Left hindlimb (tissue), 1 donor: ENCODE data around the gene LETM1.

Source experiments
- DNase-seq: peaks from one replicate; pipeline ENCODE4 v3.0.0-alpha.2; 2018

The LETM1 gene

GRCh38 chr4:1823545-1823932, 32.4 kb downstream of the LETM1 start:
- DNase-seq: no peak

- DNase-seq: peak; percentile 17
These were observed 33.1 kb downstream of the LETM1 start for GRCh38 chr4:1822568-1823544.

DNA sequence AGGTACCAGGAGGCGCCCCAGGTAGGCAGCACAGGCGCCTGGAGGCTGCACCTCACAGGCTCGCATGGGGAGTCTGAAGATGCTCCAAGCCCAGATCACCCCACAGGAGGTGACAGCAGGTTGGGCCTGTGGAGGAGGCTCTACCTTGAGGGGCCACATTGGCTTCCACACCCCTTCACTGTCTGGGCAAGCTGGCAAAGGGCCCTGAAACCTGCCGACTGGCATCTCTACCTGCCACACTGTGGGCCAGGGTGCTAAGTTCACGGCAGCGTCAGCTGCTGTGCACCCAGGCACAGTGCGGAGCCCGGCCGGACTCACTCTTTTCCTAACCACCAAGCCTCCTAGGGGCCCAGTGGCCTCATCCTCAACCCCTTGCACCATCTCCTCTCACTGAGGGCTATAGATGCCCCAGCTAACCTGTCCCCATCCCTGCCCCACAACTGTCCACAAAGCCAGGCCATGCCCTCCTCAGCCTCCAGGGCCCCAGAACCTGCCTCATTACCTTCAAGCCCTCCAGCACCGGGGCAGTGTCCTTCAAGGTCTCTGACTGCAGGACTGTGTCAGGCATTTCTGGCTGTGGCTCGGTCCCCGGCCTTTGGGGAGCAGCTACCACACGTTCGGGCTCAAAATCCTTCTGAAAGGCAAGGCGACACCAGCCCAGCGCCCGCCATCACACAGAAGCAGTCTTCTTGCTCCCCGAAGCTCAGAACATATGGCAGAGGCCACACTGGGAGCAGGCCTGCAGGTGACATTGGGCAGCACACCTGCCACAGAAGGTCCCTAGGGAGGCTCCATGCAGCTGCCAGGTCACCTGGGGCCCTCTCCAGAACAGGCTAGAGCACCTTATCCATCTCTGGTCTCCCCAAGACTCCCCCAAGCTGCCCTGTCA, 34.0 kb downstream of the LETM1 start:
- DNase-seq: peak; percentile 15

GRCh38 chr4:1819816-1820215, 36.1 kb downstream of the LETM1 start:
- no peak for DNase-seq

DNA sequence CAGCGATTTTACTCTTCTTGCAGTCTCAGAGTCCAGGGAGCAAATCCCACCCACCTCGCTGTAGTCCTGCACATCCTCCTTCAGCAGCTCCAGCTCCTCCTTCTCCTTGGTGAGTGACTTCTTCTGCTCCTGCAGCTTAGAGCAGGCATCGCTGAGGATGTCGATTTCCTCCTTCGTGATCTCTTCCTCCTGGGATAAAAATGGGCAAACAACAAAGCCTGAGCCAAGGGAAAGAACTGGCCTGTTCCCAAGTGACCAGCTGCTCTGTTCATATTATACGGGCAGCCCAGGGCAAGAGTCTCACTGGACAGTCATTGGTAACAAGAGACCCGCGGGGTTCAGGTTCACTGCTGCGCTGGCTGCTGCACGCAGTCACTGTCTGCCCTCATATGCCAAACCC, 36.7 kb downstream of the LETM1 start:
- DNase-seq: peak; percentile 17

DNA sequence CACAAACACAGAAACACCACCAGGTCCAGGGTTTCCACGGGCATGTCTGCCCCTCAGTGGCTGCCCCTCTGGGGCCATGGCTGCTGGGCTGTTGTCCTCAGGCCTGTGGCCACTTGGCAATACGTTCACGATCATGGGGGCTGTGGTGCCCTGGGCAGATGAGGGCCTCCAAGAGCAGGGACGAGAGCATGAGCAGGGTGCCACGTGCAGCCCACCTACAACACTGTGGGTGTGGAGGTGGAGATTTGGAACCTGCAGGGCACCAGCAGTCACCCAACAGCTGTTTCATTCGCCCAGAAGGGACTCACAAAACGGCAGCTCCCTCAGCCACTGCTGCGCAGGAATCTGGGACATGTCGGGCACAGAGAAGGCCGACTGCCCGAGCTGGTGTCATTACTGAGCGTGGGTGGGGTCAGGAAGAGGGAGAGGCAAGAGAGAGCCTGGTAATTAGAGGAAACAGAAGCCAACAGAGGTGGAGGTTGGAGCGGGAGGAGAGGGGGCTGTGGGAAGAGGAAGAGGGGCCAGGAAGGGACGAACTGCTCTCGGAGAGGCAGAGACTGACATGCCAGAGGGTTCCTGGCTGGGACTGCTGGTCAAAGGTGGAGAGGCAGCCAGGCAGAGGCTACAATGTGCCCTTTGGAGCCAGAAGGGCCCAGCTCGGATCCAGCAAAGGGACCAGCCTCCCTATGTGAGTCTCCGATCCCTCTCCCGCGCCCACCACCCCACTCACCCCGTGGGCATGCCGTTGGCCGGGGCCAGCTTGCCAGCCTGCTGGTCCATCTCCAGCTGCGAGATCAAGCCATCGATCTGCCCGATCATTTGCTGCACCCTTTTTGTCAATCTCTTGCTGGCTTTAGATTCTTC, 39.7 kb downstream of the LETM1 start:
- DNase-seq: peak; percentile 34

- peak; percentile 26 for DNase-seq
These were observed 40.6 kb downstream of the LETM1 start for GRCh38 chr4:1815096-1815996.

DNA sequence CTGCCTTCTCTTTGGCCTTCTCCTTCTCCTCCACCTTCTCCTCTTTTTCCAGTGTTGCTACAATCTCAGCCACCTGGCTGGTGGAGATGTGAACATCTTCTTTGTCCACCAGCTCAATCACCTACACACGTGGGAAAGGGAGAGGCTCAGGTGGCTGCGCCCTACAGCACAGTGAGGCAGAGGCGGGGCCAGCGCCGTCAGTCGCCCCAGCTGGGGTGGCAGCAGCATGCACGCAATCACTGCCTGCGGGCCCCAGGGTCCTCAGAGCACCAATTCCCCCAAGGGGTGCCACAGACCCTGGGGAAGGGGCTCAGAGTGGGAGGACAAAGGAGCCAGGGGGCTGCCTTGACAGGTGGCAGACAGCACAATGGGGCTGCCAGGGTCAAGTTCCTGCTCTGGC, 41.5 kb downstream of the LETM1 start:
- no peak for DNase-seq

DNA sequence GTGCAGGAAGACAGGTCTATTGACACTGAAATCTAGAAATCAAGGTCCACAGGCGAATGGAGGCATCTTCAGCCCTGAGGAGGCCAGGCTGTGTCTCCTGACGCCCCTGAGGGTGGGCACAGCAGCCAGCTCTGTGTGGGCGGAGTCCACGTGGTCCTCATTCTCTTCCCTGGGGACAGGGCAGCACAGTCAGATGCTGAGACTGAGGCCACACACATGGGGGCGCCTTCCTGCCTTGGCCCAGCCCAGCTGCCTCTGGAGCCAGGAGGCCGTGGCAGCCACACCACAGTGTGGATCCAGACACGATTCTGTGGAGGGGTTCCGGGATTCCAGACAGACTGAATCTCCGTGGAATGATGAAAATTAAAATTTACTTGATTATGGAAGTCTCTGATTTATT, 42.0 kb downstream of the LETM1 start:
- peak; percentile 13 for DNase-seq

- DNase-seq: peak; percentile 16
These were observed 42.7 kb downstream of the LETM1 start for GRCh38 chr4:1813231-1813630.

DNA sequence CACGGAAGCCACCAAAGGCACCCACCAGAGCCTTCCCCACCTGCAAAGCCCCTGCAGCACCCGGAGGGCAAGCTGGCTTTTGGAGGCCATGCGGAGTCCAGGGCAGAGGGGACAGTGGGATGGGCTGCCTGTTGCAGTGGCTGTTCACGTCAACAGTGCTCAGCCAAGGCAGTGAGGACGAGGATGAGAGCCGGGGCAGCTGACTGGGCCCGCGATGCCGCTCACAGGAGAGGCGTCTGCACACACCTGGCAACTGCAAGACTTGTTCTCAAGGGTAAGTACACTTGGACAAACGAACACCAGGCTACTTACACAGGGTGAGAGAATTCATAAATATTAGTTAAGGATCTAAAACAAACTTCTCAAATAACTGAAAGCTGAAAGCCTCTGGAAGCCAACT, 43.2 kb downstream of the LETM1 start:
- DNase-seq: no peak

- DNase-seq: no peak
These were observed 45.2 kb downstream of the LETM1 start for GRCh38 chr4:1810765-1811164.

GRCh38 chr4:1809754-1810502, 46.0 kb downstream of the LETM1 start:
- peak; percentile 84 for DNase-seq

DNA sequence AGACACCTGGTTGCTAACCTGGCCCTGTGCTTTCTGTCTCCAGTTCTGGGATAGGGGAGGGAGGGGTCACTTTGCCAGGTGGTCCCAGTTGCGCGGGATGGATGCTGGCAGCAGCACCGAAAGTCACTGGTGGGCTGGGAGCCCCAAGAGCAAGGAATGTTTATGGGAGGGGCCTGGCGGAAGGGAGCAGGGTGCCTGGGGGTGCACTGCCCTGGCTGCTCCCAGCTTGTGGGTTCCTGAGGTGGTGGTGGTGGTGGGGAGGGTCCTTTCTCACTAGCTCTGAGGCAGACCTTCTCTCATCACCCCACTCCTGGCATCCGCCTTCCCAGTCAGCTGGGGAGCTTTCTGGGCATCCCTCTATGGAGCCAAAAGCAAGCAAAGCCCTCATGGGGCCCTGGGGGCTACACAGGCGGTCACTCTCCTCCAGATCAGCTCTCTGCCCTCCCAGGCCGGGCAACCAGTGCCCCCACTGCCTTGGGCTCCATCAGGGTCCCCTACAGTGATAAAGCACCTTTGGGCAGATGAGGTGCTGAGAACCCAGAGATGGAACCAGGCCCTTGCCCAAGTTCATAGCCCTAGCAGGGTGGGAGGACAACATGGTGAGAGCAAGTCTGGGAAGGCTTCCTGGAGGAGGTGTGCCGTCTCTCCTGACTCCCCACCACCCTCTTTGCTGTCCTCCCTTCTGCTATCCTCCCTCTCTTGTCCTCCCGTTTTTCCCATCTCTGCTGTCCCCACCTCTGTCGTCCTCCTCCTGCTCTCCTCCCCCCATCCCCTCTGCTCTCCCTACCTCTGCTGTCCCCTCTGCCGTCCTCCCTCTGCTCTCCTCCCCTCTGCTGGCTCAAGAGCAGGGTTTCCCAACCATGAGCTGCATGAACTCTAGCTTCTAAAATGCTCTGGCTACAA, 46.9 kb downstream of the LETM1 start:
- DNase-seq: peak; percentile 26

GRCh38 chr4:1808396-1808795, 47.6 kb downstream of the LETM1 start:
- no peak for DNase-seq

DNA sequence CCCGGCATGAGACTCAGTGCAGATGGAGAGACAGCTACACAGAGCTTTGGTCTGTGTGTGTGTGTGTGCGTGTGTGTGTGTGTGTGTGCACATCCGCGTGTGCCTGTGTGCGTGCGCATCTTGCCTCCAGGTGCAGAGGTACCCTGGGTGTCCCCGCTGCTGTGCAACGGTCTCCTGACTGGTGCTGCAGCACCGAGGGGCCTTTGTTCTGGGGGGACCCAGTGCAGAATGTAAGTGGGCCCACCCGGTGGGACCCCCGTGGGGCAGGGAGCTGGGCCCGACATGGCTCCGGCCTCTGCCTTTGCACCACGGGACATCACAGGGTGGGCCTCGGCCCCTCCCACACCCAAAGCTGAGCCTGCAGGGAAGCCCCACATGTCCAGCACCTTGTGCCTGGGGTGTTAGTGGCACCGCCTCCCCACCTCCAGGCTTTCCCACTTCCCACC, 48.6 kb downstream of the LETM1 start:
- DNase-seq: no peak

DNA sequence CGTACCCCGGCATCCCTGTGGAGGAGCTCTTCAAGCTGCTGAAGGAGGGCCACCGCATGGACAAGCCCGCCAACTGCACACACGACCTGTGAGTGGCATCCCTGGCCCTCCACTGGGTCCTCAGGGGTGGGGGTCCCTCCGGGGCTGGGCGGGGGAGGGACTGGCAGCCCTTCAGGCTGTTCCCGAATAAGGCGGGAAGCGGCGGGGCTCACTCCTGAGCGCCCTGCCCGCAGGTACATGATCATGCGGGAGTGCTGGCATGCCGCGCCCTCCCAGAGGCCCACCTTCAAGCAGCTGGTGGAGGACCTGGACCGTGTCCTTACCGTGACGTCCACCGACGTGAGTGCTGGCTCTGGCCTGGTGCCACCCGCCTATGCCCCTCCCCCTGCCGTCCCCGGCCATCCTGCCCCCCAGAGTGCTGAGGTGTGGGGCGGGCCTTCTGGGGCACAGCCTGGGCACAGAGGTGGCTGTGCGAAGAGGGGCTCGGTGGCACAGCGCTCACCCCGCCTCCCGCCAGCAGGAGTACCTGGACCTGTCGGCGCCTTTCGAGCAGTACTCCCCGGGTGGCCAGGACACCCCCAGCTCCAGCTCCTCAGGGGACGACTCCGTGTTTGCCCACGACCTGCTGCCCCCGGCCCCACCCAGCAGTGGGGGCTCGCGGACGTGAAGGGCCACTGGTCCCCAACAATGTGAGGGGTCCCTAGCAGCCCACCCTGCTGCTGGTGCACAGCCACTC, 49.2 kb downstream of the LETM1 start:
- DNase-seq: peak; percentile 45

GRCh38 chr4:1806223-1806564, 49.8 kb downstream of the LETM1 start:
- no peak for DNase-seq
